Activated CD4-positive, alpha-beta T cell treated with anti-CD3 and anti-CD28 coated beads, Interleukin-2, amount 10 ng/mL, durations not matched to agents 24 days and 14 days (primary cell): Measurements from ENCODE around the gene FGD4. TPM values are rescaled to one million over a fixed set of nuclear protein-coding genes. Genes with fewer than 3 reads are reported as not detected.

ENCODE experiments used
- DNase-seq: peaks from one replicate; pipeline ENCODE4 v3.0.0; 2022
- H3K27ac Mint-ChIP-seq: one replicate; pipeline ENCODE4 v1.8.0; 2022; ENCODE audit warnings: mild to moderate bottlenecking, mixed read lengths
- H3K27me3 Mint-ChIP-seq: one replicate; pipeline ENCODE4 v1.8.0; 2022; ENCODE audit warnings: mixed read lengths
- H3K36me3 Mint-ChIP-seq: one replicate; pipeline ENCODE4 v1.8.0; 2022; ENCODE audit warnings: low read depth, mild to moderate bottlenecking, mixed read lengths
- H3K4me1 Mint-ChIP-seq: one replicate; pipeline ENCODE4 v1.8.0; 2021; ENCODE audit warnings: mixed read lengths
- H3K4me3 Mint-ChIP-seq: one replicate; pipeline ENCODE4 v1.8.0; 2022; ENCODE audit warnings: mild to moderate bottlenecking, moderate library complexity, mixed read lengths
- H3K9me3 Mint-ChIP-seq: one replicate; pipeline ENCODE4 v1.8.0; 2021; ENCODE audit warnings: mixed read lengths
- intact Hi-C: fragments of 100-400 bp; cut with micrococcal nuclease; formaldehyde crosslinking; loops from one replicate; pipeline ENCODE4 v1.15.1; 2023
- total RNA-seq: library from RNA; stranded (reverse); gene quantifications from 2 replicates; pipeline ENCODE4 v1.2.3, GENCODE V29; 2022

Gene FGD4
- total RNA-seq, 1 donor from 2014 or later, result 0.07 TPM

DNA sequence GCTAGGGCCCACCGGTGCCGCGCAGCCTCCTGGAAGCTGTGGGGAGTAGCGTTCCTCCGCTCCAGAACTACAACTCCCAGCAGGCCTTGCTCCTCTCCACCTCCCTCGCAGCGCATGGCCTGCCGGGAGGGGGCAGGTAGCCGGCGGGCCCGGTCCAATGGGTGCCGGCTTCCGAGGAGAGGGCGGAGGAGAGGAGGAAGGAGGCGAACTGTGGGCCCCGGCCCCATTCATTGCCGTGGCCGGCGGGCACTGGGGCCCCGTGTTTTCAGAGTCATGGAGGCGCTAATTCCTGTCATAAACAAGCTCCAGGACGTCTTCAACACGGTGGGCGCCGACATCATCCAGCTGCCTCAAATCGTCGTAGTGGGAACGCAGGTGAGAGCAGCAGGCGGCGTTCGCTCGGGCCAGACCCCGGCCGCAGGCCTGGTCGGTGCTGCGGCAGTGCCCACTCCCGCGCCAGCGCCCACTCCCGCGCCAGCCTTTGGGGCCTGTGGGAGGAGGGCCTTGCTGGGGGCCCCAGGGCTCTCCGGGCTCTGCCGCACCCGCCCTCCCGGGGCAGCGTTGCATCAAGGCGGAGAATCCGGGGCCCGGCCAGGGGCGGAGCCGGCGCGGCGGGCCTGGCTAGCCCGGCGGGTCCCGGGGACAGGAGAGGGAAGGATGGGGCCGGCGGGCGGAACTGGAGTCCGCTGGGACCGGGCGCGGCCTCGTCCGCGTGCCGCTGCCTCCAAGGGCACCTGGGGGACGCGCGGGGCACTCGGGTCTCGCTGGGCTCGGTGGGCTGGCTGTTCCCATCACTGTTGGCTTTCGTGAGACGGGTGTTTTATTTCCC is 279.9 kb downstream of the FGD4 start, which contains the start of gene DNM1L:
Gene DNM1L (plus strand): TSS at position 211 of the 829 bp plus-strand sequence. CDS start 63 bp downstream, at position 274.
- DNase-seq, result peak; percentile 98
- intact Hi-C loops, result loop anchor here (1.0 to 5.0 kb wide), 7 partner anchors 23 to 1343 kb away; partner anchors contain the start of genes ALG10, AMN1, BICD1 and YARS2
- Mint-ChIP-seq H3K27ac (peak within 1 kb of the TSS; percentile 93), H3K4me1 (peaks cover 21% of the 10 kb centered on the region), H3K27me3 (no peaks in the 10 kb centered on the region), H3K9me3 (no peaks in the 10 kb centered on the region), H3K36me3 (peaks cover 8% of the 10 kb centered on the region), H3K4me3 (peak within 1 kb of the TSS; percentile 88)

DNA sequence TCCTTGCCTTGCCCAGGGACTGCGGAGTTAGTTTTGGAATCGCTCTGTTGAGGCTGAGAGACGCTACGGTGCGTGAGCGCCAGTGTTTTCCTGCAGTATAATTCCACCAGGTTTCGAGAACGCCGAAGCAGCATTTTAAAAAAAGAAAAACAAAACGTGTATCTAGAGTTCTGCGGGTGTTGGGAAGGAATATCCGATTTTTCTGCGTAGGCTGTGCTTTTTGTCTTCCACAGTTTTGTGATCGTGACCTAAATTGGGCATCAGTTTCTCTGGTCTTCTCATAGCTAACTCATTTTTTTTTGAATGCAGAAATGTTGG is 280.5 kb downstream of the FGD4 start:
- intact Hi-C loops, result loop anchor here (1.0 to 5.0 kb wide), 8 partner anchors 23 to 1353 kb away; partner anchors contain the start of genes ALG10, AMN1, BICD1 and SINHCAF
- H3K27me3 Mint-ChIP-seq, result no peaks in the 10 kb centered on the region
- peaks cover 8% of the 10 kb centered on the region for H3K36me3 Mint-ChIP-seq
- H3K4me3 Mint-ChIP-seq, result peak overlapping the region; percentile 88
- no peak for DNase-seq
- peak overlapping the region; percentile 86 for H3K27ac Mint-ChIP-seq
- H3K4me1 Mint-ChIP-seq, result peaks cover 21% of the 10 kb centered on the region
- H3K9me3 Mint-ChIP-seq, result no peaks in the 10 kb centered on the region

GRCh38 chr12:32680787-32681186 is 281.4 kb downstream of the FGD4 start:
- Mint-ChIP-seq H3K4me1 (peaks cover 21% of the 10 kb centered on the region), H3K27ac (no peak overlapping the region), H3K27me3 (no peaks in the 10 kb centered on the region), H3K36me3 (peaks cover 11% of the 10 kb centered on the region), H3K4me3 (peak overlapping the region; percentile 88), H3K9me3 (no peaks in the 10 kb centered on the region)
- intact Hi-C loops, result loop anchor here (5.0 kb wide), 1 partner anchor 1353 kb away; the partner anchor contains the start of gene SINHCAF
- DNase-seq, result no peak

- Mint-ChIP-seq H3K27me3 (no peaks in the 10 kb centered on the region), H3K9me3 (no peaks in the 10 kb centered on the region), H3K4me3 (peak overlapping the region; percentile 88), H3K36me3 (peaks cover 14% of the 10 kb centered on the region), H3K4me1 (peaks cover 22% of the 10 kb centered on the region), H3K27ac (no peak overlapping the region)
- intact Hi-C loops, result loop anchor here (5.0 kb wide), 1 partner anchor 1354 kb away; the partner anchor contains the start of gene SINHCAF
- no peak for DNase-seq
Measured at GRCh38 chr12:32681272-32681671, 281.9 kb downstream of the FGD4 start.

GRCh38 chr12:32686340-32686739 is 287.0 kb downstream of the FGD4 start:
- DNase-seq, result no peak
- intact Hi-C loops, result no loop called here
- Mint-ChIP-seq H3K4me3 (no peak overlapping the region), H3K9me3 (no peaks in the 10 kb centered on the region), H3K27me3 (no peaks in the 10 kb centered on the region), H3K36me3 (peaks cover 32% of the 10 kb centered on the region), H3K27ac (no peak overlapping the region), H3K4me1 (peaks cover 21% of the 10 kb centered on the region)

GRCh38 chr12:32688786-32689185 is 289.4 kb downstream of the FGD4 start:
- H3K27ac Mint-ChIP-seq, result no peak overlapping the region
- H3K36me3 Mint-ChIP-seq, result peaks cover 31% of the 10 kb centered on the region
- intact Hi-C loops, result no loop called here
- peaks cover 35% of the 10 kb centered on the region for H3K4me1 Mint-ChIP-seq
- H3K9me3 Mint-ChIP-seq, result no peaks in the 10 kb centered on the region
- no peak overlapping the region for H3K4me3 Mint-ChIP-seq
- H3K27me3 Mint-ChIP-seq, result no peaks in the 10 kb centered on the region
- DNase-seq, result no peak

- H3K4me3 Mint-ChIP-seq, result no peak overlapping the region
- intact Hi-C loops, result no loop called here
- H3K4me1 Mint-ChIP-seq, result peaks cover 35% of the 10 kb centered on the region
- no peaks in the 10 kb centered on the region for H3K27me3 Mint-ChIP-seq
- H3K36me3 Mint-ChIP-seq, result peaks cover 42% of the 10 kb centered on the region
- H3K9me3 Mint-ChIP-seq, result no peaks in the 10 kb centered on the region
- no peak overlapping the region for H3K27ac Mint-ChIP-seq
- no peak for DNase-seq
Measured at GRCh38 chr12:32690927-32691326, 291.6 kb downstream of the FGD4 start.

DNA sequence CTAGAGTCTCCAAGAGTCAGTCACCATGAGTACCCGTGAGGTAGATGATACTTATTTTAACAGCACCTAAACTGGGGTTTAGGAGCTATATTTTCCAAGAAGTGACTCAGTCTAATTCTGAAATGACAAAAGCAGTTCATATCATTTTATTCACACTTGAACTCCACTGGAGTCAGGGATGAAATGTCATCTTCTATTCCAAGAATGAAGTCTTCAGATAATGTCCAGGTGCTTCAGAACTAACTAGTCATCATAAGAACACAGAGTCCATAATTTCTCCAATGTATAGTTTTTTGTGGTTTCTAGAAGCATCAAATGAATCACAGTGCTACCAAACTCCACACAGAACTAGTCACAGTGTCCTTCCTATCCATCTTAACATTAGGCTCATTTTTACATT is 293.0 kb downstream of the FGD4 start:
- peaks cover 36% of the 10 kb centered on the region for H3K36me3 Mint-ChIP-seq
- H3K27ac Mint-ChIP-seq, result peak overlapping the region; percentile 66
- peaks cover 32% of the 10 kb centered on the region for H3K4me1 Mint-ChIP-seq
- H3K27me3 Mint-ChIP-seq, result no peaks in the 10 kb centered on the region
- no peak for DNase-seq
- no peaks in the 10 kb centered on the region for H3K9me3 Mint-ChIP-seq
- no peak overlapping the region for H3K4me3 Mint-ChIP-seq
- intact Hi-C loops, result no loop called here

DNA sequence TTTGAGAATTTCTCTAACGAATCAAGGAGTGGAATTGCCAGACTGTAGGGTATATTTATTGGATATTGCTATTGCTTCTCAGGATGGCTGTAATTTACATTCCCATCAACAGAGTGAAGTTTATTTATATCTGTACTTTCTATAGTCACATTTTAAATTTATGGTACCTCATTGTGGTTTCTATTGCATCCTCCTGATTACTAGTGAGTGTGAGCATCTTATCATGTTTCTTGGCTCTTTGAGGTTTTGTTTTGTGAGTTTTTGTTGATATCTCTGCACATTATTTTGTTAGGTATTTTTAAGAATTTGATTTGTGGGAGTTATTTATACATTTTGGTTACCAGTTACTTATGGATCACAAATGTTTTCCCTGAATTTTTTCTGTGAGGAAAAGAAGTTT is 293.7 kb downstream of the FGD4 start:
- Mint-ChIP-seq H3K27ac (no peak overlapping the region), H3K4me1 (peaks cover 34% of the 10 kb centered on the region), H3K36me3 (peaks cover 38% of the 10 kb centered on the region), H3K9me3 (no peaks in the 10 kb centered on the region), H3K4me3 (no peak overlapping the region), H3K27me3 (no peaks in the 10 kb centered on the region)
- DNase-seq, result no peak
- intact Hi-C loops, result no loop called here
